ENCODE data around the gene PTPRG.

PTPRG gene

DNA sequence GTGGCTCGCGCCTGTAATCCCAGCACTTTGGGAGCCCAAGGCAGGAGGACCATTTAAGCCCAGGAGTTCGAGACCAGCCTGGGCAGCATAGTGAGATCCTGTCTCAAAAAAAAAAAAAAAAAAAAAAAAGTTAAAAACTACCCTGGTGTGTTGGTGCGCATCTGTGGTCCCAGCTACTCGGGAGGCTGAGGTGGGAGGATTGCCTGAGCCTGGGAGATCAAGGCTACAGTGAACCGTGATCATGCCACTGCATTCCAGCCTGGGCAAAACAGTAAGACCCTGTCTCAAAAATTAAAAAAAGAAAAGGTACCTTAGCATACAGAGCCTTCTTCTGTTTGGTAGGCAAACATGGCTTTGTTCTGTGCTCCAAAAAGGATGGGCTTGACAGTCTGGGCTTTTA, 57.5 kb downstream of the PTPRG start:
- DNase-seq (ENCODE audit: low read depth), result no peak

GRCh38 chr3:61620073-61620472, 58.7 kb downstream of the PTPRG start:
- no peak for DNase-seq (ENCODE audit: low read depth)

DNA sequence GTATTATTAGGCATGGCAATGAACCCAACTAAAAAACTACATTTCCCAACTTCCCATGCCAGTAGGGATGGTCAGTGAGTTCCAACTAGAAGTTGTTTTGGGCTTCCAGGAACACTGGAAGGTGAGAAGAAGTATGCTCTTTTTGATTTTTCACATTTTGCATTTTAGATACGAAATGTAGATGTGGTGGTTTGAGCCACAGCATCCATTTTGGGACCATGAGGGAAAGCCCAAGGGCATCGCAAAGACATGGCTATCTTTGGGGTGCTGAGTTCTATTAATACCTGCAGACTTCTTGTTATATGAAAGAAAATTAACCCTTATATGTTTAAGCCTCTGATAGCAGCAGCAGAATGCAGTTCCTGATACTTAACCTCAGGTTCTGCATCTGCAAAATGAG, 62.9 kb downstream of the PTPRG start:
- no peak for DNase-seq (ENCODE audit: low read depth)

DNA sequence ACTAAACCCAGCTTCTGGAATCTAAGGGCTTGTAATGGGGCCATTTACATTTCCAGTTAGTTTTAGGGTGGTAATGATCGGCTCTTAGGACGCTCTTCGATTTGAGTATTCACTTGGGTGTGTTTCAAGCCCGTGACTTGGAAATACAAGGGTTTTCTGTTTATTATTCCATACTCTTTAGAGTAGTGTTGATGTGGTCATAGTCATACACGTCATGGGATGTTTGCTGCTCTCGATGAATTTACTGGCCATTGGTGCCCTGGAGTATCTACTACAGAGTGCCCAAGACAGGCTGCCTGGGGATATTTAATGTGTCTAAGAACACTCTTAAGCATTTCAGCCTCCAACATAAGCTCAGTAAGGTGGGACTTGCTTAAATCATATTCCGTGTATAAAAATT, 64.1 kb downstream of the PTPRG start:
- DNase-seq (ENCODE audit: low read depth), result no peak

- DNase-seq (ENCODE audit: low read depth), result no peak
Observed at GRCh38 chr3:61626484-61626883, 65.1 kb downstream of the PTPRG start.

DNA sequence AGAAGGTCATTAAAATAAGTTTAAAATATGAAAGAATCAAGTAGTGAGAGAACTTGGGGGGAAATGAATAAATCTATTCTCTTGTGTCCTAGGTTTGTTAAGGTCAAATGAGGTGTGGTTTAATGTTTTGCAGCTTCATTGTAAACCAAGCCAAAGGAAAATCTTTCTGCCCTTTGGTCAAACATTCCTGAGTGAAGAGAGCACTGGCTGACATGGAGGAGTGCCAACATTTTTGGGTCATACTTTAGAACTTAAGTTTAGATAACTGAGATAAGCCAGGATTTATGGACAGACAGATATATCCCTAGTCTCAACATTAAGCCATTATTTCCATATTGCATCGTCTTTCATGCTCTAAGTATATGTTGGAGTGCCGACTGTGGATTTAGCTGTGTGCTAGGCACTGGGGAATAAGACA, 66.4 kb downstream of the PTPRG start:
- no peak for DNase-seq (ENCODE audit: low read depth)

DNA sequence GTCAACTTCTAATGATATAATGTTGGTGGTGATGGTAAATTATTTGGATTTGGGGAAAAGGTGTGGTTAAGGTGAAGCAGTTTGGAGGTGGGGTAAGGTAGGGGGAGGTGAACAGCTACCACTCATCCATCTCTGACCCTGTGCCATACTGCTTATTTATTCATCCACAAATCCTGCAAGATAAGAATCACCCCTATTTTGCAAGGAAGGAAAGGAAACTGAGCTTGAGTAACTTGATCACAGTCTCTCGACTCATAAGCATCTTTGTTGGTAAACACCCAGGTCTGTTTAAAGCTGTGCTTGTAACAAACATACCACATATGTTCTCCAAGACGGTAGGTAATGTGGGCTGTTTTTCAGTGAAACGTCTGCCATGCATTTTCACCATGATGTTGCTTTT, 67.3 kb downstream of the PTPRG start:
- DNase-seq (ENCODE audit: low read depth), result no peak

DNA sequence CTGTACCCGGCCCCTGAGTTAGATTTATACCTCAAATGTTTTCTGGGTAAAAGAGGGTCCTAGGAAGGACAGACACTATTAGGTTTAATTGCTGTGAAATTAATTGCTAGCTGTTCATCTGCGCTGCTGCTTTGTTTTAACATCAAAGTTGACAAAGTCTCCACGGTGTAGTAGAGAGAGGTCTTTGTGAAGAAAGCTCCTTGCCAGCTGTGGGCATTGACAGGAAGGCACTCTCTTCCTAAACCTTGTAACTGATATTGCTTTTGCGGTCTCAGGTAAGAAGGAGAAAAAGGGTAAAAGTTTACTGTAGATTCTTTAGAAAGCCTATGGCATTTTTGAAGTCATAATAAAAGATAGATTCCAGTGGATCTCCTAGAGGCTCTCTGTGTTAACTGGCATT, 68.1 kb downstream of the PTPRG start:
- DNase-seq (ENCODE audit: low read depth), result no peak

DNA sequence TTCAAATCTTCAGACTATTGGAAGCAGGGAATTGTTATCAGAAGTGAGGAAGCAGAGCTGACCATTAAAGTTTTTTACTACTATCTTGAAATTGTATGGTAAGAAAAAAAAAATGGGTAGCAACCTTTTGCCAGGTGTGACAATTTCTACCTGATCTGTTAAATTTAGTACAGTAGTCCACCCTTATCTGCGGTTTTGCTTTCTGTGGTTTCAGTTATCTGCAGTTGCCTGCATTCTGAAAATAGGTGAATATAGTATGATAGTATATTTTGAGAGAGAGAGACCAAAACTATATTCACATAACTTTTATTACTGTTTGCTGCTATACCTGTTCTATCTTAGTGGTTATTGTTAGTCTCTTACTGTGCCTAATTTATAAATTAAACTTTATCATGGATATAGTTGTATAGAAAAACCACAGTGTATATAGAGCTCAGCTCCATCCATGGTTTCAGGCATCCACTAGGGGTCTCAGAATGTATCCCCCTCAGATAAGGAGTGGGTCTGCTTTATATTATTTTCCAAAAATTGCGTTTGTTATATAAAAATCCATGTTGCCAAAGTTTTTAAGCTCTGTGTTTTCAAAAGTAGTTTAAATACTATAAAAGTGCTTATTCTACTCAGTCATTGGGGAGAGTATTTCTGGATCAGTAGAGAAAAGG, 69.9 kb downstream of the PTPRG start:
- DNase-seq (ENCODE audit: low read depth), result no peak

- DNase-seq (ENCODE audit: low read depth), result no peak
Observed at GRCh38 chr3:61632568-61633175, 71.3 kb downstream of the PTPRG start.

GRCh38 chr3:61634678-61635077, 73.3 kb downstream of the PTPRG start:
- no peak for DNase-seq (ENCODE audit: low read depth)

DNA sequence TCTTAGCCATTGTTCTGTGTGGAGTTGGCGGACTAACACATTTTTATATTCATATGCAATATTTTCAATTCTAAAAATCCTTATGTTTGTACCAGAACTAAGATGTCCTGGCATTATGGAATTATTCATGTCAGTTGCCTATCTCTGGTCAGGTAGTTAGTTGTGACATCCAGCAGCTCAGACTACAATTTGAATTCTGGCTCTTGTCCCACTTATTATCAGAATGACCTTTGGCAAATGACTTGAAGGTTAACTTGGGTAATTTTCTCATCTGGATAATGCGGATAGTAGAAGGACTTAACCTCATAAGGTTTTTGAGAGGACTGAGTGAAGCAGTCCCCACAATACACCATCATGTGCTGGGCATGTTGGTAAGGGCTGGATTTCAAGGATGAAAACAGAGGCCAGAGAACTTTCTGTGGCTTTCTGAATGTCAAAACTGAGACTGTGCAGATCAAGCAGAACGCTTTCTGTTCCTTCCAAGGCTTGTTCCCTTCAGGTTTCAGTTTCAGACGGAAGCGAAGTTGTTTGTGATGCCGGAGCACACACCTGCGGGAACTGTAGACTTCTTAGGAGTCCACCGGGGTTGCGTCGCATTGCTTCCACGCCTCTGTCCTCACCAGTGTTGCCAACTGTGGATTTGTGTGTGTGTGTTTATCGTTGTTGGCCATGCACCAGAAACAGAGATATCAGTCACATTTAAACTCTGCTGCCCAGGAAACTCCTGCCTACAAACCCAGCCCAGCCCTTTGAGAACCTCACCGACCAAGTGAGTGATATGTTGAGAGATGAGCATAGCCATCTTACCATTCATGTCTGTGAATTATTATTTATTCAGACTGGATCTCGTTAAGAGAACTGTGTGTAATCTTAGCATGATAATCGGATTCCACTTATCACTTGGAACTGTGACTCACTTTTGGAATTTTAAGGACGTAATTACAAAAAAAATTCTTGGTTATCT, 76.0 kb downstream of the PTPRG start:
- no peak for DNase-seq (ENCODE audit: low read depth)

GRCh38 chr3:61638741-61639140, 77.4 kb downstream of the PTPRG start:
- no peak for DNase-seq (ENCODE audit: low read depth)

DNA sequence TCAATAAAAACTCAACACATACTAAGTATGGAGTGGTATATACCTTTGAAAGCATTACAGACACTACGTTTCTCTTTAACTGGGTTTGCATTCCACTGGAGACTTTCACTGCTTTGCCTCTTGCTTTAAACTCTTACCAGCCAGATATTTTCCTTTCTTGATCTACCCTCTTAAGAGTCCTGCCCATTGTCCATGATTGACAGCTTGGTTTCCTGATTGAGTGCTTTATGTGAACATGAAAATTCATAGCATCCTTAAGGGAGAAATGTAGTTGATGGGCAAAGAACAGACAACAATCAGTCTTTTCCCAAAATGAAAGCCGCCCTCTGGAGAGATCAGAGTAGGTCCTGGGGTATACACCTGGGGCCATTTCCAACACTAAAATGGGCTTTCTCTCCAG, 78.6 kb downstream of the PTPRG start:
- no peak for DNase-seq (ENCODE audit: low read depth)

- DNase-seq (ENCODE audit: low read depth), result no peak
Observed at GRCh38 chr3:61645148-61645547, 83.8 kb downstream of the PTPRG start.

DNA sequence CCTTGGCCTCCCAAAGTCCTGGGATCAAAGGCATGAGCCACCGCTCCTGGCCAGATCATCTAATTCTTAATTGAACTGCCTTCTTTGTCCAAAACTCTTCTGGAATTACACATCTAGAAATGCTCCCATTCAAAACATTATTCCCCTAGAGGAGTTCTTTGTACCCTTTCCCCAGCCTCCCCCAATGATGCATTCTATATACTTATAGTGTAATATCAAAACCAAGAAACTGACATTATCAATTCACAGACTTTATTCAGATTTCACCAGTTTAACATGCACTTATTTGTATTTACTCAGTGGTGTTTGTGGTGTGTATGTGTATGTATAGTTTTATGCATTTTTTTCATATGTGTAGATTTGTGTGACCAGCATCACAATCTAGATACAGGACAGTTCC, 85.0 kb downstream of the PTPRG start:
- DNase-seq (ENCODE audit: low read depth), result no peak

GRCh38 chr3:61646851-61647525, 85.6 kb downstream of the PTPRG start:
- no peak for DNase-seq (ENCODE audit: low read depth)

DNA sequence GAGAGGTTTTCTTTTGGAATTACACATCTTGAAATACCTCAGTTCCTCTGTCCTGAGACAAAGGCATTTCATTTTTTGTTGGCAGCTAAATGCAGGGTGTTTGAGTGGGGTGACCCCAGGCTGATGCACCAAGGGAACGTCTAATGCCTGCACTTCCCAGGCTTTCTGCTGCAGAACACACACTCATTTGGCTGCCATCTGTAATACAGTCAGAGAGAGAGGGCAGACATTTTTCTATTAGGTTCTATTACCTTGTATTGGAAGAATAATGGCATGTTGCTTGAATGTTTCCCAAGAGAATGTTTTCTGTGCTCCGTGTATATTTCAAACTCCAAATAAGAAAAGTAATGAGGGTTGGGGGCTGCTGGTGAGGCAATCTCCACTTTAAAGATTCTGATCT, 87.1 kb downstream of the PTPRG start:
- DNase-seq (ENCODE audit: low read depth), result no peak

DNA sequence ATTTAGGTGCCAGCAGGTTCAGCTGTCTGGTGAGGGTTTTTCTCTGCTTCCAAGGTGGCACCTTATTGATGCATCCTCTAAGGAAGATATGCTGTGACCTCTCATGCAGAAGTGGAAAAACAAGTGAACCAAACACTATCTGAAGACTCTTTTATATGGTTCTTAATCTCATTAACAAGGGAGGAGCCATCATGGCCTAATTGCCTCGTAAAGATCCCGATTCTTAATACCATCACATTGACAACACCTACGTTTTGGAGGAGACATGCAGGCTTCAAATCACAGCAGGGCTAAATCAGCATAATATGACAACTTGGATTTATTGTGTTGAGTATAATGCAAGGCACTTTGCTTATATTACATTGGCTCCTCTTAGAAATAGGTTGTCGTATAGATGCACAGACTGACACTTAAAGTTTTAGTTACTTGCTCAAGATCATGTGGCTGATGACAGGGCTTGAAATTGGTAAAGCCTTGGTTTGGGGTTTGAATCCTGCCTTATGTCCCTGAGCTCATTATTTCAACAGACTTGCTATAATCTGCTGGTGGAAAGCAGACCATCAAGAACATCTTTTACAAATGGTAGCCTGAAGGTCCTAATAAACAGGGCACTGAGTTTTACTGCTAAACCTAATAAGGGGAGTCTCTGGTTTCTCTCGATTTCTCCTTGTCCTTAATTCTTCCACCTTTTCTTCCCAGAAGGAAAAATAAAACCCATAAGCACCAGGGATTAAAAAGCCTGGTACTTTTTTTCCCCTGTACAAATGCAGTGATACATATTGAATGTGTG, 88.2 kb downstream of the PTPRG start:
- DNase-seq (ENCODE audit: low read depth), result no peak

- DNase-seq (ENCODE audit: low read depth), result no peak
Observed at GRCh38 chr3:61650276-61650675, 88.9 kb downstream of the PTPRG start.

- DNase-seq (ENCODE audit: low read depth), result no peak
Observed at GRCh38 chr3:61650719-61651410, 89.5 kb downstream of the PTPRG start.
